Ishikawa (cell line): ENCODE data around the gene VSTM2B.

Experiments
- CEBPB ChIP-seq: IDR thresholded peaks from 2 replicates; pipeline ENCODE4 v1.6.1; 2012
- CREB1 ChIP-seq: IDR thresholded peaks from 2 replicates; pipeline ENCODE4 v1.6.1; 2012; ENCODE audit warnings: low read depth
- EGR1 ChIP-seq: IDR thresholded peaks from 2 replicates; pipeline ENCODE4 v1.6.1; 2012
- EP300 ChIP-seq: IDR thresholded peaks from 2 replicates; pipeline ENCODE4 v1.6.1; 2012; ENCODE audit warnings: borderline replicate concordance
- FOXM1 ChIP-seq: IDR thresholded peaks from 2 replicates; pipeline ENCODE4 v1.6.1; 2012; ENCODE audit warnings: low read depth, borderline replicate concordance
- NFIC ChIP-seq: IDR thresholded peaks from 2 replicates; pipeline ENCODE4 v1.6.1; 2012
- RAD21 ChIP-seq: IDR thresholded peaks from 2 replicates; pipeline ENCODE4 v1.6.1; 2012; ENCODE audit warnings: low read depth
- REST ChIP-seq: IDR thresholded peaks from 2 replicates; pipeline ENCODE4 v1.6.1; 2012; ENCODE audit warnings: low read depth, mild to moderate bottlenecking
- TAF1 ChIP-seq: IDR thresholded peaks from 2 replicates; pipeline ENCODE4 v1.6.1; 2012; ENCODE audit warnings: low read depth, mild to moderate bottlenecking
- TCF12 ChIP-seq: IDR thresholded peaks from 2 replicates; pipeline ENCODE4 v1.6.1; 2012; ENCODE audit warnings: low read depth
- TEAD4 ChIP-seq: IDR thresholded peaks from 2 replicates; pipeline ENCODE4 v1.6.1; 2012
- USF1 ChIP-seq: IDR thresholded peaks from 2 replicates; pipeline ENCODE4 v1.6.1; 2012
- YY1 ChIP-seq: IDR thresholded peaks from 2 replicates; pipeline ENCODE4 v1.6.1; 2012; ENCODE audit warnings: low read depth
- ZBTB7A ChIP-seq: IDR thresholded peaks from 2 replicates; pipeline ENCODE4 v1.6.1; 2012; ENCODE audit warnings: low read depth
- TF ChIP-seq, protein P1 (sequence below): IDR thresholded peaks from 2 replicates; pipeline ENCODE4 v1.6.1; 2012

The VSTM2B gene

GRCh38 chr19:29487432-29487831 is 38.4 kb upstream of the VSTM2B start:
- TF ChIP-seq CEBPB (no peak), NFIC (no peak), CREB1 (no peak), TAF1 (no peak), REST (no peak), YY1 (no peak), EGR1 (no peak), TEAD4 (no peak), RAD21 (no peak), FOXM1 (no peak), TCF12 (no peak), EP300 (no peak), ZBTB7A (no peak), USF1 (no peak)
- TF ChIP-seq, protein P1, sequence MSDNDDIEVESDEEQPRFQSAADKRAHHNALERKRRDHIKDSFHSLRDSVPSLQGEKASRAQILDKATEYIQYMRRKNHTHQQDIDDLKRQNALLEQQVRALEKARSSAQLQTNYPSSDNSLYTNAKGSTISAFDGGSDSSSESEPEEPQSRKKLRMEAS, result no peak

DNA sequence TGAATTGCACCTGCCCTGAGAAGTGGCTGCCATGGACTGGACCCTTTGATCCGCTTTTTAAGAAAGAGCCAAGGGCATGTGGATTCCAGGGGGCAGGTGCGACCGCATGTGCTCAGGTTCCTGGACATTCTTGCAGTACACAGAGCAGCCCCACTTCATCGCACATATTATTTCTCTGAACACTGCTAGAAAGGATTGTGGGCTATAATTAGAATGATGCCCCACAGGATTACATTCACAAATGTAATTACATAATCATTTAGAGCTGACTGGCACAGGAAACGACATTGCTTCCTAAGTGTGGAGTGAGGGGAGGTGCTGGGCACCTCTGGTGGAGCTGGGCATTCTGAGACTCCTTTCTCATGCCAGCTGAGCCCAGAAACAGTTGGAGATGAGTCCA is 37.5 kb upstream of the VSTM2B start:
- TF ChIP-seq, protein P1, result no peak
- no peak for TF ChIP-seq TAF1
- TF ChIP-seq EP300, result no peak
- no peak for TF ChIP-seq NFIC
- TF ChIP-seq YY1, result no peak
- no peak for TF ChIP-seq RAD21
- no peak for TF ChIP-seq TCF12
- no peak for TF ChIP-seq USF1

DNA sequence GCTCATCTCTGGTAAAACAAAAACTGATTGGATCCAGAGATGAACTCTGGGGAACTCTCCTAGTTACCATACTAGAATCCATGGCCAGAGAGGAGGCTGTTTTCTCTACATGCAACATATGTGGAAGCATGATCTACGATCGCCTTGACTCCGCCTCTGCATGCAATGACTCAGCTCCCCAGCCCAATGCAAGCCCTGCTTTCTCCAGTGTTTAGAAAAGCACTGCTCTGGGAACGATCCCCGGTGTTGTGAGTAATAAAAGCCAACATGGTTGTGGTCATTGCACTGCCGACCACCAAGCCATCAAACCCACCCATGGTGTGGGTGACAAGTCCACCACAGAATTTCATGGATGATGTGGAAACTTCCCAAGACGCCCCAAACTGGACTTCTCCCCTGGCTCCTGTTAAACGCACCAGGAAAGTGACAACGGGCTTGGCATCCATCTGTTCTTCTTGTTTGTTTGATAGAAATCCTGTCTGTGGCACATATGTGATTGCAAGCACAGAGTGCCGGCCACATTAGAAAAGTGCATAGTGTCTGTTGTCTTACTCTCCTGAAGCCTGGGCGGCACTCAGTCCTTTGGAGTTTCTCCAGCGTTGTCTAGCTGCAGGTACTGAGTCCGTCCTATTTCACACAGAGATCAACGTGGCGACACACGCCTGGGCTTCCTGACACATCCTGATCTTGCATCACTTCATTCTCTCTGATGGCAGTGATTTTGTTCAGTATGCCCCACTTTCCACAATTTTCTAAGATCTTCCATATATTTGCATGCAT is 36.4 kb upstream of the VSTM2B start:
- TF ChIP-seq, protein P1, result no peak
- TF ChIP-seq FOXM1 (no peak), REST (no peak), RAD21 (no peak), EGR1 (no peak), ZBTB7A (no peak), TCF12 (no peak), NFIC (no peak), EP300 (no peak), CEBPB (no peak), USF1 (no peak)

GRCh38 chr19:29491491-29491890 is 34.3 kb upstream of the VSTM2B start:
- no peak for TF ChIP-seq REST
